Motor neuron (in vitro differentiated cells): ENCODE data around the gene IQCE. TPM values are rescaled to one million over a fixed set of nuclear protein-coding genes. Genes with fewer than 3 reads are reported as not detected.

Experiments
- ATAC-seq, 8 experiments: fragments of 200-7000 bp; cut with Tn5 transposase; replicated peaks in 6 of 8; 2 replicates each; pipeline ENCODE4 v1.8.0; 2021; ENCODE audit warnings: mild to moderate bottlenecking in 8 of 8, moderate library complexity in 8 of 8
- H3K27ac ChIP-seq, 2 donors: fragments of 250-450 bp; sonication (Bioruptor Pico); 2 replicates each; pipeline ENCODE4 v1.9.0; 2021; ENCODE audit warnings: antibody characterized with exemption in 2 of 2, mild to moderate bottlenecking in 2 of 2, moderate library complexity in 1 of 2
- H3K4me1 ChIP-seq, 2 donors: fragments of 250-450 bp; sonication (Bioruptor Pico); replicated peaks in 1 of 2; 2 replicates each; pipeline ENCODE4 v1.6.1; 2021; ENCODE audit warnings: antibody characterized with exemption in 2 of 2, mild to moderate bottlenecking in 2 of 2, moderate library complexity in 1 of 2
- H3K4me3 ChIP-seq, 5 donors: fragments of 250-450 bp; sonication (Bioruptor Pico); 2 replicates each; pipeline ENCODE4 v1.9.0; 2021; ENCODE audit warnings: antibody characterized with exemption in 5 of 5, mild to moderate bottlenecking in 5 of 5, moderate library complexity in 4 of 5
- WGBS, 10 experiments: fragments of 450-650 bp; shearing (Covaris generic); methylation state at CpG; one replicate each; pipeline ENCODE4 v1.0.0; 2022; 5-methylcytosine and 5-hydroxymethylcytosine counted together
- in situ Hi-C, 9 experiments: fragments of 400-800 bp; cut with MboI; loops; one replicate each; pipeline ENCODE4 v1.15.0; 2021; ENCODE audit warnings: low sequenced_read_pairs in 9 of 9, low pct_unique_long_range_greater_than_20kb in 2 of 9; ENCODE audit not compliant: unreplicated experiment in 9 of 9
- total RNA-seq, 8 experiments: library from RNA; unstranded; fragments of 300-600 nt; gene quantifications; 2 replicates each; pipeline versions ENCODE4 v1.2.3 to v1.2.4, GENCODE V29; 2022

Gene IQCE
- total RNA-seq, 8 experiments from 2014 or later = 5.5 to 26.5 (median 6.5) TPM

DNA sequence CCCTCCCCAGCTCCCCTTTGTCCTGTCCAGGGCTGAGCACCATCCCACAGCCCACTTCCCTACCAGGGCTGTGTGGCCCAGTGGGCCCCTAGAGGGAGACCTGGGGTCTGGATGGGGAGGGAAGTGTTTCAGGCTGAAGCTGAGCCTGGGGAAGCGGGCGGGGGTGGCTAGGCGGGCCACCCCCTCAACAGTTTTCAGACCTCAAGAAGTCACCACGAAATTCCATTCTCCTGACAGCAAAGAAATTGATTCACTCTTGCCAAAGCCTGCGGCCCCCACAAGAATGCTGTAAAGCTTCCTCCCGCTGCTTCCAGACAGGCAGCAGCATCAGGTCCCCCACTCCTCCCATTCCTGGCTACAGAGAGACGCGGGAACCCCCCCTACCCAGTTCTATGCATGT, 41.8 kb upstream of the IQCE start:
- H3K4me3 ChIP-seq = no peak overlapping the region
- no peak overlapping the region for H3K27ac ChIP-seq
- in situ Hi-C loops = no loop called here
- no peak for ATAC-seq
- WGBS, 10 experiments = 40 to 83% methylated on average over 1 to 2 of the region's 8 CpGs; no CpG with 5 or more reads in 8 of the 10 experiments
- peaks cover 20 to 41% of the 10 kb centered on the region in 2 donors for H3K4me1 ChIP-seq

DNA sequence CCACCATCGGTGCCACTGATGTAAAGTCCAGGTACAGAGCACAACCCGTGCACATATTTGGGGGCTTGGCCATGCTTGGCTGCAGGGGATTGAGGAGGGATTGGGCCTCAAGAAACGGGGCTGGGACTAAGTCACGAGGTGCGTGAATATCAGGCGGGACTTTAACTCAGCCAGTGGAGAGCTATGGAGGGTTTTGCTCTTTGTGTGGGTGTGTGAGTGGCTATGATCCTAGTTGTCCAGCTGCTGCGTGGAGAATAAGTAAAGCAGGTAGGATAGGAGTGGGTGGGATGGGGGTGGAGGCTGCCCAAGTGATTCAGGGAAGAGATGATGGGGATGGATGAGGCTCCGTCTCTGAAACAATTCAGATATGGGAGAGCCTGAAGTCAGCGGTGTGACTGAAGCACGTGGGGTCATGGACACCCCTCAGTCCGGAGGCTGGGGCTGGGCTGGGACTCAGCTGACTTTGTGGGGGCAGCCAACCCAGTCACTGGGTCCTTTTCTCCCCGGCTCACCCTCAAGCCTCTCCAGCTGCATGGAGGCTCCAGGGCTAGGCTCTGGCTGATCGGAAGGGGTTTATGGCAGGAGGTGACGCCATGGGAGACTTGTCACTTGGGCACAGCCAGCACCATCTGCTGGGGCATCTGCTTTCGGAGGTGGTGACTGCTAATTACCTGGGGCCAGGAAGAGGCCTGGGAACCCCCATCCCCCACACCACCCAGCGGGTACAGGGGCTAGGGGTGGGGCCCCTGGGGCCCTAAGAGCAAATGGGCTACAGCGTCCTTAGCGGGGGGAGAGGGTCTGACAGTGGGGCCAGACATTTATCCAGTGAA, 40.9 kb upstream of the IQCE start:
- Histone ChIP-seq H3K27ac (no peak overlapping the region), H3K4me1 (peaks cover 18 to 43% of the 10 kb centered on the region in 2 donors), H3K4me3 (no peak overlapping the region)
- 33 to 100% (median 55%) methylated on average over 1 to 4 of the region's 18 CpGs; no CpG with 5 or more reads in 5 of the 10 experiments for WGBS, 10 experiments
- in situ Hi-C loops = no loop called here
- ATAC-seq = no peak

DNA sequence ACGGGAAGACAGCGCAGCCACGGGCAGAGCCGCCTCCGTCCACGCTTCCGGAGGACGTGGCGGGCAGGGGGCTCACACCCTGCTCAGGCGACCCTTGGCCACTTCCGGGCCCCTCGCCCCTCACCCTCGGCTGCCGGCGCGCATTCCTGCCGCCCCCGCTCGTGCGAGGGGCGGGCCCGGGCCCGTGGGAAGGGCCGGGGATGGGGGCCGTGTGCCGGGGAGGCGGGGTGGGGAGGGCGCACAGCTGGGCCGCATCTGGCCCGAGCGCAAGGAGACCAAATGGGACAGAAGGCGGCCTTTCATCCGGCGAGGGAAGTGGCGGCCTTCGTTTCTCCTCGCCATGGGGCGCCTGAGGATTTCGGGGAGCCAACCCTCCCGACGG, 40.1 kb upstream of the IQCE start:
- H3K4me3 ChIP-seq = peak overlapping the region in 3 of 5 donors; percentile 38 to 46 (median 43)
- in situ Hi-C loops = no loop called here
- ATAC-seq = no peak

DNA sequence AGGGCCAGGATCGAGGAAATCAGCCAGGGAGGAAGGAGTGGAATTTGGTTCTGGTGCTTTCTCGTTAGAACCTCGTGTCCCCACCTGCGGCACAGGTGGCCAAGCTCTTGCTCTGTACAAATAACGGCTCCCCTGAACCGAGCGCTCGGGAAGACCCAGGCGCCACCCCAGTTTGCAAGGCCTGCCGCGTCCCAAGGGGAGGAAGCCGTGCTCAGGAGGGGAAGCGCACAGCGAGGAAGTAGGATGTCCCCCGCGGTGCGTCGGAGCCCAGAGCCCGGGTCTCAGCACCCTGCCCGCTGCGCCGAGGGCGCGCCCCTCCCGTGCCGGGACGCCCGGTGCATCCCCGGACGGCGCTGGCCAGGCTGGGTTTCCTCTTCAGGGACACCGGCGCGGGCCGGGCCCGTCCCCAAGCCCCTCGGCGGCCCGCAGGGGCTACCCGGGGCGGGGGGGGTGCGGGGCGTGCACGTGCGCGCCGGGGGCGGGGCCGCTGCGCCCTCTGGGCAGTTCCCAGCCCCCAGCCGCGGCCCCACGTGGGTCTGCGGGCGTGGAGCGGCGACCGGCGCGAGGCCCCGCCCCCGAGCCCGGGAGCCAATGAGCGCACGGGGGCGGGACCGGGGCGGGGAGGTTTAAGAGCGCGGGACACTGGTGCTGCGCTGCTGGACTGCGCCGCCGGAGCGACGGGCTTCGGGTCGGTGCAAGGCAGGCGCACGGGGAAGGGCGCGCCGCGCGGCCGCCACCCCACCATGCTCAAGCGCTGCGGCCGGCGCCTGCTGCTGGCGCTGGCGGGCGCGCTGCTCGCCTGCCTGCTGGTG, 39.5 kb upstream of the IQCE start, which contains the start of gene LFNG:
Gene LFNG (plus strand): TSS at position 656 of the 812 bp plus-strand sequence. CDS start 88 bp downstream, at position 744.
- peaks cover 32 to 56% of the 10 kb centered on the region in 2 donors for H3K4me1 ChIP-seq
- 3% methylated on average over 15 of the region's 95 CpGs; no CpG with 5 or more reads in 9 of the 10 experiments for WGBS, 10 experiments
- in situ Hi-C loops = no loop called here
- H3K27ac ChIP-seq = no peak within 1 kb of the TSS
- peak within 1 kb of the TSS; percentile 38 to 48 (median 44) for H3K4me3 ChIP-seq
- peak; percentile 75 to 96 (median 82) for ATAC-seq

More for the DNA sequence above, 40.1 kb upstream of the IQCE start:
- Histone ChIP-seq H3K27ac (no peak overlapping the region), H3K4me1 (peaks cover 26 to 52% of the 10 kb centered on the region in 2 donors)
- 0 to 20% methylated on average over 1 of the region's 41 CpGs; no CpG with 5 or more reads in 8 of the 10 experiments for WGBS, 10 experiments

DNA sequence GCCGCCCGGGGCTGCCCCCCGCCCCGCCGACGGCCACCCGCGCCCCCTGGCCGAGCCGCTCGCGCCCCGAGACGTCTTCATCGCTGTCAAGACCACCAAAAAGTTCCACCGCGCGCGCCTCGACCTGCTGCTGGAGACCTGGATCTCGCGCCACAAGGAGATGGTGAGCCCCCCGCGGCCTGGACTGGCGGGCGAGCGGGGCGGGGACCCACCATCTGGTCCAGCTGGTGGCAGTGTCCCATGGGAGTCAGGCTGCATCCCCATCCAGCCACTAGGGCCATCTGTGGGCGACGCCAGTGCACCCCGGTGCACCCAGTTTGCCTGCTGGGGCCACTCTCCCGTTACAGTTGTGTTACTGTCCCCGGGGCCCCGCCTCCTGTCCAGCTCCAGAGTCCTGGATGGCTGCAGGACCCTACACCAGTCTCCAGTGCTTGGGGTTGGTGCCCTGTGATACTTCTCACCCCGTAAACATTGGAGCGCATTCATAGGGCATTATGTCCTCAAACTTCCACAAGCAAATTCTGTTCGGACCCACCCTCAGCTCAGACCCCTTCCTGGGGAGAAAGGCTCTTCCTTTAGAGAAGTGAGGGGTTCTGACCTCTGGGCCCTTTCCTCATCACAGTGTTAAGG, 38.5 kb upstream of the IQCE start:
- peaks cover 40 to 64% of the 10 kb centered on the region in 2 donors for H3K4me1 ChIP-seq
- H3K27ac ChIP-seq = no peak overlapping the region
- no peak for ATAC-seq
- WGBS, 10 experiments = 0 to 6% methylated on average over 3 of the region's 37 CpGs; no CpG with 5 or more reads in 8 of the 10 experiments
- in situ Hi-C loops = no loop called here
- peak overlapping the region; percentile 38 to 48 (median 44) for H3K4me3 ChIP-seq

DNA sequence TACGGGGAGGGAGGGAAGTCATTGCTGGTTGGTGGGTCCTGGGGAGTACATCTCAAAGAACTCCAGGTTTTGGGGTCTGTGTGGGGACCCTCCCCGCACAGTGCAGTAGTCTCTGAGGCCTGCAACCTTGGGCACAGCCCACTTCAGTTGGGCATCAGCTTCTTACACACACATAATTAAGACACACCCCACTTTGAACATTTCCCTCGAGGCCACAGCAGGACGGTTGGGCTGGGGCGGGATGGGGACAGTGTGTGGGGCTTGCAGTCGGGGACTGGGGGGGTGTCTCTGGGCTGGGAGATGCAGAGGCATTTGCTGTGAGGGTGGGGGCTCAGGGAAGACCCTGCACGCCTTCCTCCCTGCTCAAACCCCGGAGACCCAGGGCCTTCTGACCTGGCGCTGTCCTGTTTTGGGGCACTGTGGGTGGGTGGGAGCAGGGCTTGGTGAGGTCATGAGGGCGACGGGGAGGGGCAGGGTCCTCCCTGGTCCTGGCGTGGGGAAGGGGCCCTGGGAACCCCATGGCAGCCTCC, 38.0 kb upstream of the IQCE start:
- H3K27ac ChIP-seq = peak overlapping the region in 1 of 2 donors; percentile 21
- H3K4me1 ChIP-seq = peaks cover 46 to 70% of the 10 kb centered on the region in 2 donors

DNA sequence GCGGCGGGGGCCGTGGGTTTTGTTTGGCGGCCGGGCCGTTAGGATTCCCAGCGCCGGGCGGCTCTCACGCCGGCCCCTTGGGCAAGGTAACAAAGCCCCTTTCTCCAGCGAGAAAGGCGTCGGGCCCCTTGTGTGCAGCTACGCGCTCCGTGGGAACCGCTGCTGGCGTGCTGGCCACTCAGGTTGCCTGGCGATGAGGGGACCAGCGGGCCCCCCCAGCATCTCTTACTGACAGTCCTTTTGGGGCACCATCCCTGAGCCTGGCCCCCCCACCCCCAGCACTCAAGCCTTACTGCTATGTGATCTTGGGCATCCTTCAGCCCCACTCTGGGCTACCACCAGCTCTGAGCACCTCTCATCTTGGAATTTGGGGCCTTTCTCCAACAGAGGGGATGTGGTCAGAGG, 37.4 kb upstream of the IQCE start:
- no peak for ATAC-seq
- Histone ChIP-seq H3K27ac (peak overlapping the region in 1 of 2 donors; percentile 21), H3K4me3 (peak overlapping the region; percentile 38 to 48 (median 44)), H3K4me1 (peaks cover 51 to 72% of the 10 kb centered on the region in 2 donors)
- no CpG with 5 or more reads among the region's 21 CpGs for WGBS, 10 experiments
- in situ Hi-C loops = no loop called here

More for the DNA sequence above, 38.0 kb upstream of the IQCE start:
- WGBS, 10 experiments = no CpG with 5 or more reads among the region's 12 CpGs
- in situ Hi-C loops = no loop called here
- ATAC-seq = peak in 1 of 8 experiments; percentile 4
- peak overlapping the region; percentile 38 to 48 (median 44) for H3K4me3 ChIP-seq

DNA sequence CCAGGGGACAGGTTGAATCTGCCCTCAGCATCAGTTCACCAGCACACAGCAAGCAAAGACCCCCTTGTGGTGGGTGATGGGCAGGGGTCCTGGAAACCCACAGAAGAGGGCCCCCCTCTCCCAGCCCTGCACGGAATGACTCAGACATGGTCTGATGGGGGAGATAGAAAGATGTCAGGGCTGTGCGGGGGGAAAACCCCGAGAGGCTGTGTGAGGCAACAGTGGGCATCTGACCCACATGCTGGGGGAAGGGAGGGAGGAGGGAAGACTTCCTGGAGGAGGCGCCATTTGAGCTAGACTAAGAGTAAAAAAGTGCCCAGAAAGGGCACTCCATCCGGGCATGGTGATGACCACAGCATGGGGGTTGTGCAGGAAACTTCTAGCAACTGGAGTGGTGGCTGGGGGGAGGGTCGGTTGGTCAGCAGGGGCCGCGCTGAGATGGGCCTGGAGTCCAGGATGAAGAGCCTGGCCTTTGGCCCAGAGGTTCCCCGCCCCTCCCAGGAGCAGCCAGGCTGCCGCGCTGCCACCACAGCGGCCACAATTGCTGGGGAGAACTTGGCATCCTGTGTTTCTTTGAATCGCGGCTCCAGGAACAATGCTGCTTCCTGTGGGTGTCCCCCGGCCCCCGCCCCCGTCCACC, 36.7 kb upstream of the IQCE start:
- peaks cover 56 to 69% of the 10 kb centered on the region in 2 donors for H3K4me1 ChIP-seq
- ATAC-seq = no peak
- H3K27ac ChIP-seq = peak overlapping the region in 1 of 2 donors; percentile 27
- peak overlapping the region in 4 of 5 donors; percentile 38 to 48 (median 44) for H3K4me3 ChIP-seq
- in situ Hi-C loops = no loop called here
- 0 to 60% (median 18%) methylated on average over 1 to 8 of the region's 17 CpGs; no CpG with 5 or more reads in 4 of the 10 experiments for WGBS, 10 experiments

DNA sequence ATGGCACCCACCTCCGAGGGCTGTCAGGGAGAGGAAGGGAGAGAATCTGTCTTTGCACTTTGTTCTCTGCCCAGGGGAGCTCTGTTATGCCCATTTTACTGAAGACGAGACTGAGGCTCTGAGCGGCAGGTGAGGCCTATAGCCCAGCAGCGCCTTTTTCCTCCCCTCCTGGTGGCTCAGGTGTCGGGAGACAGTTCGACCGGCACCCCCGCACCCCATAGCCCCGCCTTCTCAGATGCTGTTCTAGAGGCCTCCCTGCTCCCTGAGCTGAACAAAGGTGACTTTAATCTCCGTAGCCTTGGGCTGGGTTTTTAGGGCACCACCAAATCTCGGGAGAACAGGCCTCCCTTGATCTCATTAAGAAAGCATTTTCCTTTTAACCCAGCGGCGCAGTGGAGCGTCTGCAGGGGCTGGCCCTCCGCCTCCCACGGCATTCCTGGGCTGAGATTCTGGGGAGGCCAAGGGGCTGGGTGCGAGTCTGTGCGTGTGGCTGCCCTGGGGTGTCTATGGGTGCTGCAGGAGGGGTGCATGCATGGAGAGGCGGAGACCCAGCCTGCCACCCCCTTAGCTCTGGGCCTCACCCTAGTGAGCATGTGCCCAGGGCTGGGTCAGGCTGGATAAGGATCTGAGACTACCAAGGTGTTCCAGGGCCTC, 35.9 kb upstream of the IQCE start:
- 23 to 80% (median 39%) methylated on average over 1 to 8 of the region's 19 CpGs; no CpG with 5 or more reads in 7 of the 10 experiments for WGBS, 10 experiments
- H3K4me3 ChIP-seq = peak overlapping the region in 3 of 5 donors; percentile 38 to 48 (median 46)
- peak overlapping the region in 1 of 2 donors; percentile 82 for H3K27ac ChIP-seq
- H3K4me1 ChIP-seq = peaks cover 56 to 69% of the 10 kb centered on the region in 2 donors
- in situ Hi-C loops = no loop called here
- ATAC-seq = no peak

DNA sequence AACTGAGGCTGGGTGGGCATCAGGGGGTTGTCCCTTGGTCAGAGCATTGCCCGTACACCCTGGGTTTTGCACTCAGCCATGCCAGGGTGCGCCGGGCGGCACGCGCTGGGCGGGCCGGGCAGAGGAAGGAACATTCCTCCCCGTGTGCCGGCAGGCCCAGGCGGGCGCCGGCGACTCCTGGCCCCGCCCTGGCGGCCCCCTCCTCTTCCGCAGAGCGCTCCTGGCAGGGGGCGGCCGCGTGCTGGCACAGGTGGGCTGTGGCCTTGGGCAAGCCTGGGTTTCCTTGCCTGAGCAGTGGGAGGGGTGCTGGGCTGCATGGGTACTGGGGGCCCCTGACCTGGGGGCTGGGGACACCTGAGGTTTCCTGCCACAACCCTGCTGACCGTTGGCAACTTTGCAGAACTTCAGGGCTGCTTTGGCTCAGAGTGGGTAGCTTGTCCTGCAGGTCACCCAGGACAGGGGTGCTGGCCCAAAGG, 35.3 kb upstream of the IQCE start:
- peak overlapping the region in 3 of 5 donors; percentile 38 to 48 (median 46) for H3K4me3 ChIP-seq
- peaks cover 56 to 69% of the 10 kb centered on the region in 2 donors for H3K4me1 ChIP-seq
- no CpG with 5 or more reads among the region's 22 CpGs for WGBS, 10 experiments
- in situ Hi-C loops = no loop called here
- peak overlapping the region; percentile 53 to 82 for H3K27ac ChIP-seq
- peak in 3 of 8 experiments; percentile 1 to 2 (median 1) for ATAC-seq

DNA sequence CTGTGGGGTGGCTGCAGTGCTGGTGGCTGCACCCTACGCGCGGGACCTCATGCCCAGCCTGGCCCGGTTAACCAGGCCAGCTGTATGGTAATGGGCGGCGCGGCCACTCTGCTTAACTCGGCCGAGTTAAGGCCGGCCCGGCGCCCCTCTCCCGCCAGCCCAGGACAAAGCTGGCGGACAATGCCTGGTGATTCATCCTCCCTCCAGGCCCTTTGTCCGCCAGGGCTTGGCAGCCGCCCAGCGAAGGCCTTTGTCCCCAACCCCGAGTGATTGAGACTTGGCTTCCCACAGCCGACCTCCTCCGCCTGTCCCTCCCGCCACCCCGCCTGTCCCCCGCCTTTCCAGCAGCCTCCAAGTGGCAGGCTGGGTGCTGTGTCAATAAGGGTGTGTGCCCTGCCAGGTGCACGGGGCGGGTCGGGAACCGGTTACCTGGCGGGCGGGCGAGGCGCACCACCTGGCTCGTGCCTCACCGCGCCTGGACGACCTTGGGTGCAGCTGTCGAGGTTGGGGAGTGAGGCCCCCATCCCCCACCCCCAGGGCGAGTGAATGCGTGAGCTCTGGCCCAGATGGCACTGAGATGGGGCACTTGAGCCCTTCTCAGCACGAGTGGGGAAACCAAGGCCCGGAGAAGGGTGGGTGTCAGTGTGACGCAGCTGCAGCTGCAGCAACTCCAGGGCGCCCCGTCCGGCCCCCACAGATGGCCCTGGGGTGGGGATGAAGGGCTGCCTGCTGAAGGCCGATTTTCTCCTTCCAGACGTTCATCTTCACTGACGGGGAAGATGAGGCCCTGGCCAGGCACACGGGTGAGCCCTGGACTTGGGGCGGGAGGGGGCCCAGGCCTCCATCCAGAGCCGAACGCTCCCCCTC, 34.6 kb upstream of the IQCE start:
- H3K4me3 ChIP-seq = peak overlapping the region in 3 of 5 donors; percentile 38 to 48 (median 46)
- peak in 6 of 8 experiments; percentile 1 to 51 (median 38) for ATAC-seq
- peaks cover 53 to 69% of the 10 kb centered on the region in 2 donors for H3K4me1 ChIP-seq
- in situ Hi-C loops = no loop called here
- H3K27ac ChIP-seq = peak overlapping the region; percentile 53 to 82
- 7 to 100% (median 20%) methylated on average over 2 to 9 of the region's 51 CpGs; no CpG with 5 or more reads in 6 of the 10 experiments for WGBS, 10 experiments
